Measurements from ENCODE around the gene ALKAL2. TPM values are rescaled to one million over a fixed set of nuclear protein-coding genes. Genes with fewer than 3 reads are reported as not detected.

Gene ALKAL2
- total and polyA plus RNA-seq, 9 of the 15 experiments (the other 6 are each of a cell fraction or from before 2014, with no cell fraction given) = not detected

GRCh38 chr2:231521-232185 lies 56.2 kb downstream of the ALKAL2 start:
- in situ Hi-C loops (cut with MboI) = no loop called here
- ChIA-PET POLR2A (no interaction called here), CTCF (ENCODE audit: low intra/inter-chr PET ratio) (no interaction called here)
- DNase-seq (ENCODE audit: extremely low read depth in 1 of 4, low spot score in 3 of 4) (no peak), ATAC-seq (no peak), FAIRE-seq (no peak)
- Histone ChIP-seq H3K9me1 (ENCODE audit: control insufficient read depth, insufficient read depth, low read length) (no peaks in the 10 kb centered on the region), H3K4me1 (replicated peaks in 1 of 2; ENCODE audit: control insufficient read depth in 2 of 2, insufficient read depth in 2 of 2, low read length in 2 of 2) (no peaks in the 10 kb centered on the region; a peak in 1 of 5 replicates), H3K4me3 (no peak overlapping the region), H4K20me1 (replicated peaks; ENCODE audit: control insufficient read depth, insufficient read depth, low read length) (no peaks in the 10 kb centered on the region), H3K27ac (ENCODE audit: extremely low read depth, low read depth, low read length) (no peak overlapping the region), H3K9ac (ENCODE audit: insufficient read depth in 1 of 2, low read depth in 2 of 2, low read length in 2 of 2) (no peak overlapping the region), H3K9me3 (replicated peaks; ENCODE audit: control insufficient read depth, insufficient read depth, low read depth, low read length) (no peaks in the 10 kb centered on the region), H3K27me3 (ENCODE audit: control insufficient read depth in 2 of 2, insufficient read depth in 2 of 2, low read length in 2 of 2) (no peaks in the 10 kb centered on the region; a peak in 1 of 5 replicates), H3K36me3 (ENCODE audit: control insufficient read depth, insufficient read depth, low read length) (no peaks in the 10 kb centered on the region), H3K4me2 (ENCODE audit: insufficient read depth, low read length) (no peak overlapping the region), H3K79me2 (ENCODE audit: control insufficient read depth, insufficient read depth, low read length) (no peaks in the 10 kb centered on the region), H2AFZ (ENCODE audit: low read depth, low read length) (no peak overlapping the region)
- BruUV-seq (replicated peaks) = no TSS peak
- WGBS (ENCODE audit: insufficient coverage, low coverage, missing lambda C conversion rate) = 21% methylated on average over 9 of the region's 9 CpGs
- TF ChIP-seq TAF15 (IDR thresholded peaks at IDR 0.05; ENCODE audit: low read depth, low read length) (no peak), SMARCE1 (IDR thresholded peaks at IDR 0.05) (no peak), ZNF512 (tag; IDR thresholded peaks at IDR 0.05) (no peak), ZFX (CRISPR knock-in tag; IDR thresholded peaks at IDR 0.05) (no peak), FOXA1 (IDR thresholded peaks at IDR 0.05; ENCODE audit: borderline replicate concordance) (no peak), ZNF518B (CRISPR knock-in tag; IDR thresholded peaks at IDR 0.05) (no peak), GATAD2A (IDR thresholded peaks at IDR 0.05) (no peak), SETDB1 (IDR thresholded peaks at IDR 0.05; ENCODE audit: low read length) (no peak), NBN (IDR thresholded peaks at IDR 0.05; ENCODE audit: low read depth) (no peak)
- intact Hi-C loops (cut with micrococcal nuclease) = no loop called here

Other genes starting within 250 kb of the ALKAL2 start
- gene FAM110C, start 241.6 kb downstream of the ALKAL2 start, total RNA-seq (2014; rRNA removed) = not detected in 2 replicates
- not detected in 2 replicates for gene FAM110C, start 241.6 kb downstream of the ALKAL2 start, total RNA-seq (2014; rRNA removed; fragmentation: Illumina TruSeq; extraction: Trizol)
- not detected in 2 replicates for gene FAM110C, start 241.6 kb downstream of the ALKAL2 start, total RNA-seq (2015; rRNA removed; fragmentation: Illumina TruSeq; extraction: Trizol)
- 0.04 TPM in 1 of 2 replicates, not detected in the other for gene FAM110C, start 241.6 kb downstream of the ALKAL2 start, total RNA-seq (2021)
- gene FAM110C, start 241.6 kb downstream of the ALKAL2 start, polyA plus RNA-seq (2011; rRNA removed) = not detected in 2 replicates
- gene FAM110C, start 241.6 kb downstream of the ALKAL2 start, polyA plus RNA-seq (2014; fragmentation: Illumina TruSeq; extraction: Trizol) = not detected in 2 replicates
- not detected for gene FAM110C, start 241.6 kb downstream of the ALKAL2 start, polyA plus RNA-seq (2014; fragmentation: Nextera tagmentation; extraction: Ambion mirVana)
- not detected in 2 replicates for gene FAM110C, start 241.6 kb downstream of the ALKAL2 start, polyA plus RNA-seq (2014; rRNA removed)
- gene SH3YL1, start 24.1 kb downstream of the ALKAL2 start, total RNA-seq (2014; rRNA removed) = 4.0 and 5.5 TPM in 2 replicates
- 5.1 and 5.3 TPM in 2 replicates for gene SH3YL1, start 24.1 kb downstream of the ALKAL2 start, total RNA-seq (2014; rRNA removed; fragmentation: Illumina TruSeq; extraction: Trizol)
- gene SH3YL1, start 24.1 kb downstream of the ALKAL2 start, total RNA-seq (2015; rRNA removed; fragmentation: Illumina TruSeq; extraction: Trizol) = 3.6 and 5.0 TPM in 2 replicates
- 4.0 and 5.5 TPM in 2 replicates for gene SH3YL1, start 24.1 kb downstream of the ALKAL2 start, total RNA-seq (2021)
- gene SH3YL1, start 24.1 kb downstream of the ALKAL2 start, polyA plus RNA-seq (2011; rRNA removed) = 7.8 and 8.6 TPM in 2 replicates
- 4.6 and 4.7 TPM in 2 replicates for gene SH3YL1, start 24.1 kb downstream of the ALKAL2 start, polyA plus RNA-seq (2014; fragmentation: Illumina TruSeq; extraction: Trizol)
- 1 to 10 TPM; 3.9 to 5.0 TPM for gene SH3YL1, start 24.1 kb downstream of the ALKAL2 start, polyA plus RNA-seq (2014; fragmentation: Nextera tagmentation; extraction: Ambion mirVana)
- 7.0 and 7.5 TPM in 2 replicates for gene SH3YL1, start 24.1 kb downstream of the ALKAL2 start, polyA plus RNA-seq (2014; rRNA removed)
- 148 and 153 TPM in 2 replicates for gene ACP1, start 23.1 kb downstream of the ALKAL2 start, total RNA-seq (2014; rRNA removed)
- 161 and 172 TPM in 2 replicates for gene ACP1, start 23.1 kb downstream of the ALKAL2 start, total RNA-seq (2014; rRNA removed; fragmentation: Illumina TruSeq; extraction: Trizol)
- gene ACP1, start 23.1 kb downstream of the ALKAL2 start, total RNA-seq (2015; rRNA removed; fragmentation: Illumina TruSeq; extraction: Trizol) = 136 and 148 TPM in 2 replicates
- 135 and 139 TPM in 2 replicates for gene ACP1, start 23.1 kb downstream of the ALKAL2 start, total RNA-seq (2021)
- 184 and 199 TPM in 2 replicates for gene ACP1, start 23.1 kb downstream of the ALKAL2 start, polyA plus RNA-seq (2011; rRNA removed)
- gene ACP1, start 23.1 kb downstream of the ALKAL2 start, polyA plus RNA-seq (2014; fragmentation: Illumina TruSeq; extraction: Trizol) = 187 and 189 TPM in 2 replicates
- gene ACP1, start 23.1 kb downstream of the ALKAL2 start, polyA plus RNA-seq (2014; fragmentation: Nextera tagmentation; extraction: Ambion mirVana) = 100 to 1,000 TPM; 450 to 493 TPM
- gene ACP1, start 23.1 kb downstream of the ALKAL2 start, polyA plus RNA-seq (2014; rRNA removed) = 195 and 220 TPM in 2 replicates